Stimulated activated CD4-positive, alpha-beta T cell treated with anti-CD3 and anti-CD28 coated beads, Interleukin-12 subunit alpha, Interleukin-12 subunit beta, amount 100 ng/mL, for 4 hours (primary cell): ENCODE measurements around the gene ZNF391.
"Not testable (repeated sequence)": the region's sequence is repeated elsewhere in the genome, so short reads cannot be mapped to it uniquely, and the experiment has no call there.

Source experiments
- DNase-seq: peaks from one replicate; pipeline ENCODE4 v3.0.0-alpha.2; 2020

The ZNF391 gene

DNA sequence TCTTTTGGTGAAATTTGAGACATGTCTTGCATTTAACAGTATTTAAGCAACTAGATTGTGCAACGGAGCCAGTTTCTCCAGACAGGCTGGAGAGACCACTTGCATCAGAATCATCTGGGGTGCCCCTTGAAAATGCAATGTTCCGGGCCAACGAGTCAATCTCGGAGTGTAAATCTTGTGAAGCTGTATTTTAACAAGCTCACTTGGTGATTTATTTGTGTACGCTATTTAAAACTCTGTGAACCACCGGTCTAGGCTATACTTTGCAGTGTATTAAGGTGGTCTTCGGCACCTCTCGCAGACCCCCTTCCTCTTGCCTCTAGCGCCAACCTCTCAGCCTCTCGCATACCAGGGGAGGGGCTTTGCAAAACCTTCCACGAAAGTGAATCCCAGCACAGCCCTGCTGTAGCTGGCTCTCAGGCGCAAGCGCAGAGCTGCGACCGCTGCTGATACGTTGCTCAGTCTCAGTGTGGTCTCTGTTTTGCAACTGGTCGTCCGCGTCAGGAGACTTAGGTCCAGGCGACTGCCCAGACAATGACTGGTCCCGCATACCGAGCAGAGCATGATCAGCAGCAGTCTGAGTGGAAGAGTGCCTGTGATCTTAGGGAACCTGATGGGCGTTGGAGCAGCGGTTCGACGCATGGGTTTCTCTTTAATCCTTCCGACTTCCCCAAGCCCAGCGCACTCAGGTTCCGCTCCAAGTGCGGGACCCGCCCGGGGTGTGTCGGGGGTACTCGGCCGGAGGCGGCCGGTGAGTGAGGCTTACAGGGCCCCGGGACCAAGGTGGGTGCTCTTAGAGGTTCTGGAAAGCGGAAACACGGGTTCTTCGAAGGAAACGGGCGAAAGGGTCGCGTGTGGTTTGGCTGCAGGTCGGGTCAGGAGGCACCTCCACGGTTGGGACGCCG is at the start of gene ZNF391:
Gene ZNF391, plus strand, starts transcription at position 467 of the 905 bp plus-strand sequence. CDS start 11,612 bp downstream, outside the sequence.
- DNase-seq, result peak; percentile 69

GRCh38 chr6:27352850-27353249 is 35.7 kb upstream of the ZNF391 start:
- no peak for DNase-seq

GRCh38 chr6:27358786-27359185 is 29.8 kb upstream of the ZNF391 start:
- no peak for DNase-seq

GRCh38 chr6:27359231-27359630 is 29.3 kb upstream of the ZNF391 start:
- no peak for DNase-seq

DNA sequence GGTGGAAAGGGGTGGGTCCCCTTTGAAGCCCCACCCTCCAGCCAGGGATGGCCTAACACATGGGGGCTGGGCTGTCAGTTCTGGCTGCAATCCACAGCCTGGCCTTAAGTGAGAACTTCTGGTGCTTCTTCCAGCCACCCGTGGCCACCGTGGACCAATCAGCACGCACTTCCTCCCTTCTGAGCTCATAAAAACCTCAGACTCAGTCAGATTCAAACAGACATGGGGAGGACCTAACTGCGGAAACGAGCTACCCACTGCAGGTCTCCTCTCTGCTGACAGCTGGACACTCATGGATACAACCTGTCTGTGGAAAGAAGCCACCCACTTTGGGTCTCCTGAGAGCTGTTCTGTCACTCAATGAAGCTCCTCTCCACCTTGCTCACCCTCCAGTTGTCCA is 20.4 kb upstream of the ZNF391 start:
- no peak for DNase-seq

DNA sequence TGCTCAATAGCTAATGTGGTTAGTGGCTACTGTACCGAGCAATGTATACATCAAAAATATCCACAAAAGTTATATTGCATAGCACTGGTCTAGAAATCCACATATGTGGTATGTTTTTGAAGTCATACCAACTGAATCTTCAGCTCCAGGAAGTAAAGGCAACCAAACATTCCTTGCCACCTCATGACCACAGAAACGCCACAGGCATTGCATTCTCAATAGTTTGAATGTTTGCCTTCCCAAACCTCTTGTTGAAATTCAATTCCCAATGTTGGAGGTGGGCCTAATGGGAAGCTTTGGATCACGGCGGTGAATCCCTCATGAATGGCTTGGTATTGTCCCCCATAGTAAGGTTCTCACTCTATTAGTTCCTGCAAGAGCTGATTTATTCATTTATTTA is 18.2 kb upstream of the ZNF391 start:
- no peak for DNase-seq

- DNase-seq, result peak; percentile 60
Measured at GRCh38 chr6:27374824-27375612, 13.5 kb upstream of the ZNF391 start.

DNA sequence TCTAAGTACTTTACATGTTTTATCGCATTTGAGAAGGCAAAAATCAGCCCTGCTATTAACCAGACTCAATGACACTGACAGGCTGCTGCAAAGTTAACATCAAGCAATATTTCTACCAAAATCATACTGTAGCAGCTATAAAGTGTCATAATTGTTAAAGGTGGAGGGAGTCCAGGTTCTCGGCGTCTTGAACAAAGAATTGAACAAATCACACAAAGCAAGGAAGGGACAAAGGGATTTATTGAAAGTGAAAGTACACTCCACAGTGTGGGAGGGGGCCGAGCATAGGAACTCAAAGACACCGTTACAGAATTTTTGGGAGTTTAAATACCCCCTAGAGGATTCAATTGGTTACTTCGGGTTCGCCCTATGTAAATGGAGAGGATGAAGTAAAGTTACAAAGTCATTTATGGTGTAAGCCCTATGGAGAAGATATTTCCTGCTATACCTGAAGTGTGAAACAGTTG is 12.9 kb upstream of the ZNF391 start:
- DNase-seq, result no peak

DNA sequence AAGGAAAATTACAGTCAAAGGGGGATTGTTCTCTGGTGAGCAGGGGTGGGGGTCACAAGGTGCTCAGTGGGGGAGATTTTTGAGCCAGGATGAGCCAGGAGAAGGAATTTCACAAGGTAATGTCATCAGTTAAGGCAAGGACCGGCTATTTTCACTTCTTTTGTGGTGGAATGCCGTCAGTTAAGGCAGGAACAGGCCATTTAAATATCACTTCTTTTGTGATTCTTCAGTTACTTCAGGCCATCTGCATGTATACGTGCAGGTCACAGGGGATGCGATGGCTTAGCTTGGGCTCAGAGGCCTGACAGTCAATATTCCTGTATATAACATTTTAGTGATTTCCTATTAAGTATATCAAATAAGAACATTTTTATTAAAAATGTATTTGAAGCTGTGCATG is 10.2 kb upstream of the ZNF391 start:
- not testable (repeated sequence) for DNase-seq

GRCh38 chr6:27381001-27381400 is 7.6 kb upstream of the ZNF391 start:
- not testable (repeated sequence) for DNase-seq

GRCh38 chr6:27383011-27383410 is 5.5 kb upstream of the ZNF391 start:
- no peak for DNase-seq

DNA sequence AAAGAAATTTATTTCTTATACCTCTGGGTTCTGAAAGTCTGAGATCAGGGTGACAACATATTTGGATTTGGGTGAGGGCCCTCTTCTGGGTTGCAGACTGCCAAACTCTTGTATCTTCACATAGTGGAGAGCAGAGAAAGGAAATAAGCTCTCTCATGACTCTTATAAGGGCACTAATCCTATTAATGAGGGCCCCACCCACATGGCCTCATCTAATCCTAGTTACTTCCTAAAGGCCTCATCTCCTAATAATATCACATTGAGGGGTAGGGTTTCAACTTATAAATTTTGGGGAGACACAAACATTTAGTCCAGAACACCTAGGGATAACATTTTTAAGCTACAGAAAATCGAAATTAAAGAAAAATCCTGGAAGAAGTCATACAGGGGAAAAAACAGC is 5.1 kb upstream of the ZNF391 start:
- DNase-seq, result no peak

GRCh38 chr6:27392623-27393022 is 4.1 kb downstream of the ZNF391 start:
- no peak for DNase-seq

DNA sequence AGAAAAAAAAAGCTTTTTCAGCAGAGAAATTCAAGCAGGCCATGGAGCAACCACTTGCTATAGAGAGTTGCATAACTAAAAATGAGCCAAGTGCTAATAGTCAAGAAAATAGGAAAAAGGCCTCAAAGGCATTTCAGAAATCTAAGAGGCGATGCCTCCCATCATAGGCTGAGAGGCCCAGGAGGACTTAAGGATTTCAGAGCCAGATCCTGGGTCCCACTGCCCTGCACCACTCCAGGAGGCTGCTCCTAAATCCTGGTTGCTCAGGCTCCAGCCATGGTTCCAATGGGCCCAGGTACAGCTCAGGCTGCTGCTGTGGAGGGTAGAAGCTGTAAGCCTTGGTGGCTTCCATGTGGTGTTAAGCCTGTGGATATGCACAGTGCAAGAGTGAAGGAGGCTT is 5.5 kb downstream of the ZNF391 start:
- no peak for DNase-seq

- no peak for DNase-seq
Measured at GRCh38 chr6:27400877-27401642, 12.5 kb downstream of the ZNF391 start.

- no peak for DNase-seq
Measured at GRCh38 chr6:27406085-27406484, 17.5 kb downstream of the ZNF391 start.

DNA sequence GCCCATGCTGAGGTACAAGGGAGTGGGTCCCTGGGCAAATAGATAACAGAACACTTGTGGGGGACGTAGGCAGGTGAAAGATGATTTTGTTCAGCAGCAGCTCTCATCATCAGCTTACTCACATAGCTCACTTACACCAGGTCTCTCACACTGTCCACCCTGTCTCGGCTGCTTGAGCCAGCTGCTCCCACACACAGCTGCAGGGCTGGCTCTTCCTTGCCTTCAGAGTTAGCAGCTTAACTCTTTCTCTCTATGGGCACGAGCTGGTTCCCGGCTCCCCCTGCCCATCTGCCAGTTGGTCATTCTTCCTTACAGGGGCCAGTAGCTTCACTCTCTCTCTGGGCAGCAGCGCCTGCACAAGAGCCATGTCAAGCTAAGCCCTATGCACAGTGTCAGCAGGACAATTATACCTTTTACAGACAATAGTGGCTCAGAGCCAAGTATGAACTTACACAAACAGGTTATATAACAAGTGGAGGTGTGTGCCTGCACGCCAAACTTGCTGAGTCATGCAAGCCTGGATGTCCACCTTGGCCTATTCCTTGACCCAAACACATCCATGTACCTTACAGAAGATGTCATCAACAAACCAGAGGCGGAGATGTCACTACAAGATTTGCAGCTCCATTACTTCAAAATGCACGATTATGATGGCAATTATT is 18.7 kb downstream of the ZNF391 start:
- no peak for DNase-seq

- DNase-seq, result no peak
Measured at GRCh38 chr6:27414300-27414699, 25.7 kb downstream of the ZNF391 start.

GRCh38 chr6:27414996-27415395 is 26.4 kb downstream of the ZNF391 start:
- DNase-seq, result no peak

- no peak for DNase-seq
Measured at GRCh38 chr6:27415898-27416297, 27.3 kb downstream of the ZNF391 start.

DNA sequence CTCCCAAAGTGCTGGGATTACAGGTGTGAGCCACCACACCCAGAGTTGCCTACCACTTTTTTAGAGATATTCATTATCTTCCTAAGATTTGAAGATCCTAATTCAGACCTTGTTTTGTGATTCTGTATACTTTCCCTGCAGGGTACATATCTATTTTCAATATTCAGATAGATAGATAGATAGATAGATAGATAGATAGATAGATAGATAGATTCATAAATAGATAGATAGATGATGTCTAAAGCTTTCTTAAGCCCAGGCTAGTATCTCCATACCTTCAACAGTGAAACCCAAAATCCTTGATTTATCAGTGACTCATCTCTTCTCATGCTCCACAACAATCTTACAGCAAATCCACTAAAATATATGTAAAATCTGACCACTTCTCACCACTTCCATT is 30.8 kb downstream of the ZNF391 start:
- no peak for DNase-seq

- no peak for DNase-seq
Measured at GRCh38 chr6:27422651-27423332, 34.2 kb downstream of the ZNF391 start.
